IMR-90 (cell line): Measurements from ENCODE around the gene DCDC2. TPM values are rescaled to one million over a fixed set of nuclear protein-coding genes. Genes with fewer than 3 reads are reported as not detected.

Source experiments
- ATAC-seq: fragments of 200-7000 bp; cut with Tn5 transposase; 2 replicates; pipeline ENCODE4 v1.9.1; 2020; ENCODE audit warnings: low read depth, mild to moderate bottlenecking, moderate library complexity
- BruUV-seq: library from RNA; stranded (reverse); fragments of 400-500 nt; replicated peaks from 2 replicates; lab custom pipeline; 2021; lab: Mats Ljungman, UMichigan
- CTCF ChIA-PET: fragments of 300-600 bp; formaldehyde crosslinking; extraction: SDS; loops from one replicate; lab custom pipeline; 2021; ENCODE audit warnings: antibody characterized with exemption; lab: Yijun Ruan, JAX
- POLR2A ChIA-PET: fragments of 300-600 bp; sonication (Branson Sonifier 250); formaldehyde crosslinking; loops from one replicate; lab custom pipeline; 2022; ENCODE audit warnings: antibody characterized with exemption; ENCODE audit not compliant: unreplicated experiment; lab: Charles Lee
- DNase-seq: peaks from one replicate; pipeline ENCODE4 v3.0.0; 2013
- H2AFZ ChIP-seq: replicated peaks from 2 replicates; pipeline ENCODE3; 2013; ENCODE audit warnings: low read length, mild to moderate bottlenecking; ENCODE audit not compliant: poor library complexity
- H2AK5ac ChIP-seq: 2 replicates; pipeline ENCODE4 v1.6.1; 2013; ENCODE audit warnings: low read depth, low read length, inconsistent platforms
- H2AK9ac ChIP-seq: replicated peaks from 2 replicates; pipeline ENCODE3; 2013; ENCODE audit warnings: mild to moderate bottlenecking, low read depth, low read length, moderate library complexity; ENCODE audit not compliant: poor library complexity
- H2BK120ac ChIP-seq: 2 replicates; pipeline ENCODE4 v1.6.1; 2013; ENCODE audit warnings: low read depth, low read length, inconsistent platforms
- H2BK15ac ChIP-seq: 3 replicates; pipeline ENCODE4 v1.6.1; 2013; ENCODE audit warnings: low read depth, low read length, inconsistent platforms
- H2BK20ac ChIP-seq: 2 replicates; pipeline ENCODE4 v1.6.1; 2013; ENCODE audit warnings: low read depth, mild to moderate bottlenecking, inconsistent platforms, low read length, moderate library complexity
- H2BK5ac ChIP-seq: 2 replicates; pipeline ENCODE4 v1.6.1; 2013; ENCODE audit warnings: mild to moderate bottlenecking, low read depth, low read length, inconsistent platforms; ENCODE audit not compliant: poor library complexity, severe bottlenecking
- H3K14ac ChIP-seq: replicated peaks from 2 replicates; pipeline ENCODE4 v1.6.1; 2013; ENCODE audit warnings: low read depth, low read length, inconsistent platforms
- H3K18ac ChIP-seq: 2 replicates; pipeline ENCODE4 v1.6.1; 2013; ENCODE audit warnings: low read depth, low read length, control low read depth
- H3K23ac ChIP-seq: 2 replicates; pipeline ENCODE4 v1.6.1; 2013; ENCODE audit warnings: low read depth, low read length, inconsistent platforms
- H3K27ac ChIP-seq: 2 replicates; pipeline ENCODE4 v1.5.1; 2013; ENCODE audit warnings: mild to moderate bottlenecking, control low read depth, low read length; ENCODE audit not compliant: insufficient read depth
- H3K27me3 ChIP-seq: 2 replicates; pipeline ENCODE4 v1.6.1; 2013; ENCODE audit warnings: low read length; ENCODE audit not compliant: control insufficient read depth, insufficient read depth
- H3K36me3 ChIP-seq: 2 replicates; pipeline ENCODE4 v1.6.1; 2013; ENCODE audit warnings: low read length, mixed read lengths; ENCODE audit not compliant: control insufficient read depth, insufficient read depth
- H3K4ac ChIP-seq: 2 replicates; pipeline ENCODE4 v1.6.1; 2013; ENCODE audit warnings: low read depth, low read length, inconsistent platforms
- H3K4me1 ChIP-seq: 2 replicates; pipeline ENCODE4 v1.6.1; 2013; ENCODE audit warnings: low read length, mixed read lengths; ENCODE audit not compliant: control insufficient read depth, insufficient read depth
- H3K4me2 ChIP-seq: 2 replicates; pipeline ENCODE4 v1.6.1; 2013; ENCODE audit warnings: low read depth, mild to moderate bottlenecking, control low read depth, low read length, moderate library complexity
- H3K4me3 ChIP-seq: 2 replicates; pipeline ENCODE4 v1.5.1; 2013; ENCODE audit warnings: low read depth, mild to moderate bottlenecking, control low read depth, low read length, moderate library complexity; ENCODE audit not compliant: insufficient read depth
- H3K56ac ChIP-seq: 2 replicates; pipeline ENCODE4 v1.6.1; 2013; ENCODE audit warnings: low read length, inconsistent platforms; ENCODE audit not compliant: insufficient read depth; ENCODE audit errors: extremely low read depth
- H3K79me1 ChIP-seq, 2 experiments: 2 replicates each; pipeline ENCODE4 v1.6.1; 2013; ENCODE audit warnings: low read length in 2 of 2, inconsistent platforms in 1 of 2, low read depth in 1 of 2
- H3K9ac ChIP-seq: 2 replicates; pipeline ENCODE4 v1.6.1; 2013; ENCODE audit warnings: low read depth, low read length, control low read depth
- H3K9me1 ChIP-seq: 2 replicates; pipeline ENCODE4 v1.6.1; 2013; ENCODE audit warnings: low read length, inconsistent platforms; ENCODE audit not compliant: insufficient read depth
- H3K9me3 ChIP-seq: 2 replicates; pipeline ENCODE4 v1.6.1; 2013; ENCODE audit warnings: low read length; ENCODE audit not compliant: control insufficient read depth, insufficient read depth
- H4K20me1 ChIP-seq: 2 replicates; pipeline ENCODE4 v1.6.1; 2013; ENCODE audit warnings: low read length, inconsistent platforms; ENCODE audit not compliant: insufficient read depth
- H4K5ac ChIP-seq: 2 replicates; pipeline ENCODE4 v1.6.1; 2013; ENCODE audit warnings: mild to moderate bottlenecking, low read depth, low read length, control low read depth
- H4K8ac ChIP-seq, 2 experiments: 2 replicates each; pipeline ENCODE4 v1.6.1; 2013; ENCODE audit warnings: low read depth in 2 of 2, low read length in 2 of 2, control low read depth in 1 of 2, inconsistent platforms in 1 of 2
- H4K91ac ChIP-seq: 2 replicates; pipeline ENCODE4 v1.6.1; 2013; ENCODE audit warnings: low read depth, low read length, inconsistent platforms; ENCODE audit not compliant: insufficient read depth
- CEBPB ChIP-seq: IDR thresholded peaks from 2 replicates; pipeline ENCODE4 v1.6.1; 2012; ENCODE audit warnings: low read depth, low read length, improper control_type of control experiment
- MAZ ChIP-seq: IDR thresholded peaks from 2 replicates; pipeline ENCODE4 v1.6.1; 2012; ENCODE audit warnings: low read depth, mild to moderate bottlenecking, low read length, improper control_type of control experiment, moderate library complexity, borderline replicate concordance
- MXI1 ChIP-seq: IDR thresholded peaks from 2 replicates; pipeline ENCODE4 v1.6.1; 2012; ENCODE audit warnings: low read depth, mild to moderate bottlenecking, low read length, moderate library complexity, borderline replicate concordance
- NFE2L2 ChIP-seq: fragments of 150-350 bp; IDR thresholded peaks from 2 replicates; pipeline ENCODE4 v1.6.1; 2016; ENCODE audit warnings: low read depth, mild to moderate bottlenecking, low read length
- POLR2A ChIP-seq: IDR thresholded peaks from 2 replicates; pipeline ENCODE4 v1.6.1; 2012; ENCODE audit warnings: mild to moderate bottlenecking, low read depth, low read length
- RFX5 ChIP-seq: IDR thresholded peaks from 2 replicates; pipeline ENCODE4 v1.8.0; 2012; ENCODE audit warnings: low read depth, mild to moderate bottlenecking, low read length, moderate library complexity
- WGBS, 2 experiments: methylation state at CpG; one replicate each; pipeline versions ENCODE4 v1.1.5 to v1.1.7; 2013; ENCODE audit warnings: missing lambda C conversion rate in 2 of 2; ENCODE audit not compliant: insufficient read length in 1 of 2; ENCODE audit errors: extremely low coverage in 2 of 2; 5-methylcytosine and 5-hydroxymethylcytosine counted together
- dilution Hi-C: fragments of 300-500 bp; cut with HindIII; formaldehyde crosslinking; loops from one replicate; pipeline ENCODE4 v1.14.3; 2018; ENCODE audit warnings: low sequenced_read_pairs; ENCODE audit not compliant: unreplicated experiment
- in situ Hi-C: fragments of 300-500 bp; cut with MboI; formaldehyde crosslinking; loops from 3 replicates; pipeline ENCODE4 v1.14.3; 2019; ENCODE audit warnings: low sequenced_read_pairs, inconsistent platforms, mixed read lengths
- intact Hi-C: fragments of 100-400 bp; cut with micrococcal nuclease; formaldehyde crosslinking; loops from 2 replicates; pipeline ENCODE4 v1.10.0; 2022
- polyA plus RNA-seq, 3 experiments: library from polyadenylated mRNA; depleted of rRNA; stranded (reverse); fragments of >200 nt; gene quantifications; 2 replicates each; pipeline ENCODE4 v1.2.3, GENCODE V29; 2012; ENCODE audit warnings: low replicate concordance in 1 of 3
- total RNA-seq: library from RNA; depleted of rRNA; stranded (reverse); fragments of >200 nt; gene quantifications from 2 replicates; pipeline ENCODE4 v1.2.3, GENCODE V29; 2012
- TF ChIP-seq, protein P1 (sequence below): fragments of 150-350 bp; IDR thresholded peaks from 2 replicates; pipeline ENCODE4 v1.6.1; 2016; ENCODE audit warnings: low read depth, mild to moderate bottlenecking, low read length, moderate library complexity, borderline replicate concordance
- TF ChIP-seq, protein P2 (sequence below): fragments of 150-350 bp; IDR thresholded peaks from 2 replicates; pipeline ENCODE4 v1.6.1; 2017; ENCODE audit warnings: mild to moderate bottlenecking, antibody characterized with exemption, low read length, low read depth

The DCDC2 gene
- total and polyA plus RNA-seq, 2 of the 4 experiments (the other 2 are of a cell fraction): not detected

DNA sequence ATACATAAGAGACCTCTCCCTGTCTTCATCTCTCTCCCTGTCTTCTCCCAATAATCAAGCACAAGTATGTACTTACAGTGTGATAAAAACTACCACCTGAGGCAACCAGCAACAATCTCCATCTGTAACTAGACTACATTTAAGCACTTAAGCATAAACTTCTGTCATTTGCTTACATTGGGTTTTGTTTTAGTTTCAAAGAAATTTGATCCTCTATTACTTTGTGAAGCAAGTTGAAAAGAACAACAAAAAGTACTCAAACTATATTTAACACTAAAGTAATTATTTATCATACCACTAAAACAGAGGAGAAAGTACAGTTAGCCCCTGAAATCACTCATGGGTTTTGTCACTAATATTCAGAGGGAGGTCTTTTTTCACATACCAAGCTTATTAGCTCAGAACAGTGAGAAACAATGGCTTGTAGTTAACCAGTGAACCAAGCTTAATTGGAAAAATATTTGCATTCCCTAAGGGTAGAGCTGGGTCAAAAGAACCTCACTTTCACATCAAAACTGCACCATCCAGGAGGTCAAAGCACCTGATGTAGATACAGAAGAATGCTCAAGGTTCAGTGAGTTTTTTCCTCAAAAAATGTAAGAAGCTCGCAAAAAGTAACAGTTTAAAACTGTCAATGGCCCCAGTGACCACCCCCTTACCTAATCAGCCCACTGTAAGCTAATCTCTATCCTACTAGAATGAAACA is 34.1 kb downstream of the DCDC2 start:
- Histone ChIP-seq H4K8ac (no peak overlapping the region), H2BK5ac (no peak overlapping the region), H2BK20ac (no peak overlapping the region), H3K18ac (no peak overlapping the region), H3K4me1 (no peaks in the 10 kb centered on the region), H3K27ac (no peak overlapping the region), H3K9ac (no peak overlapping the region), H3K4me3 (no peak overlapping the region), H2BK120ac (no peak overlapping the region), H3K27me3 (no peaks in the 10 kb centered on the region), H3K14ac (no peak overlapping the region), H4K20me1 (no peaks in the 10 kb centered on the region), H3K9me3 (no peaks in the 10 kb centered on the region), H4K91ac (no peak overlapping the region), H3K9me1 (no peaks in the 10 kb centered on the region), H3K36me3 (no peaks in the 10 kb centered on the region), H3K4me2 (no peak overlapping the region; the same call in 1 of the 2 replicates), H4K5ac (no peak overlapping the region), H2AK5ac (no peak overlapping the region), H3K56ac (no peak overlapping the region), H3K4ac (no peak overlapping the region), H3K79me1 (no peaks in the 10 kb centered on the region), H2BK15ac (no peak overlapping the region), H2AFZ (no peak overlapping the region), H3K23ac (no peak overlapping the region), H2AK9ac (no peak overlapping the region)
- no peak for DNase-seq
- POLR2A ChIA-PET: no interaction called here
- dilution Hi-C loops: no loop called here
- no CpG with 5 or more reads among the region's 1 CpG for WGBS, 2 experiments
- CTCF ChIA-PET: no interaction called here
- no peak for ATAC-seq
- intact Hi-C loops: no loop called here
- in situ Hi-C loops: no loop called here
- TF ChIP-seq, protein P1, sequence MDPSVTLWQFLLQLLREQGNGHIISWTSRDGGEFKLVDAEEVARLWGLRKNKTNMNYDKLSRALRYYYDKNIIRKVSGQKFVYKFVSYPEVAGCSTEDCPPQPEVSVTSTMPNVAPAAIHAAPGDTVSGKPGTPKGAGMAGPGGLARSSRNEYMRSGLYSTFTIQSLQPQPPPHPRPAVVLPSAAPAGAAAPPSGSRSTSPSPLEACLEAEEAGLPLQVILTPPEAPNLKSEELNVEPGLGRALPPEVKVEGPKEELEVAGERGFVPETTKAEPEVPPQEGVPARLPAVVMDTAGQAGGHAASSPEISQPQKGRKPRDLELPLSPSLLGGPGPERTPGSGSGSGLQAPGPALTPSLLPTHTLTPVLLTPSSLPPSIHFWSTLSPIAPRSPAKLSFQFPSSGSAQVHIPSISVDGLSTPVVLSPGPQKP: no peak
- TF ChIP-seq NFE2L2 (no peak), MAZ (no peak), MXI1 (no peak), CEBPB (no peak), RFX5 (no peak), POLR2A (no peak)
- TF ChIP-seq, protein P2, sequence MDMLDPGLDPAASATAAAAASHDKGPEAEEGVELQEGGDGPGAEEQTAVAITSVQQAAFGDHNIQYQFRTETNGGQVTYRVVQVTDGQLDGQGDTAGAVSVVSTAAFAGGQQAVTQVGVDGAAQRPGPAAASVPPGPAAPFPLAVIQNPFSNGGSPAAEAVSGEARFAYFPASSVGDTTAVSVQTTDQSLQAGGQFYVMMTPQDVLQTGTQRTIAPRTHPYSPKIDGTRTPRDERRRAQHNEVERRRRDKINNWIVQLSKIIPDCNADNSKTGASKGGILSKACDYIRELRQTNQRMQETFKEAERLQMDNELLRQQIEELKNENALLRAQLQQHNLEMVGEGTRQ: no peak
- no TSS peak for BruUV-seq
